CD4-positive, alpha-beta T cell treated with Interleukin-4 for 1 hour (primary cell): ENCODE results near the gene C4A.
"Not testable (repeated sequence)": the region's sequence is repeated elsewhere in the genome, so short reads cannot be mapped to it uniquely, and the experiment has no call there.

Source experiments
- DNase-seq, 2 donors: peaks; one replicate each; pipeline ENCODE4 v3.0.0-alpha.2; 2020 to 2022

Gene C4A

GRCh38 chr6:31961616-31962015 is 20.2 kb upstream of the C4A start:
- no peak for DNase-seq

GRCh38 chr6:31963921-31964320 is 17.9 kb upstream of the C4A start:
- no peak for DNase-seq

GRCh38 chr6:31965700-31966099 is 16.2 kb upstream of the C4A start:
- DNase-seq = no peak

- no peak for DNase-seq
Measured at GRCh38 chr6:31966506-31966905, 15.4 kb upstream of the C4A start.

GRCh38 chr6:31966997-31967925 is 14.6 kb upstream of the C4A start:
- no peak for DNase-seq

GRCh38 chr6:31967926-31968320 is 13.9 kb upstream of the C4A start:
- DNase-seq = no peak

- no peak for DNase-seq
Measured at GRCh38 chr6:31968326-31968725, 13.5 kb upstream of the C4A start.

- DNase-seq = no peak
Measured at GRCh38 chr6:31968791-31969711, 12.8 kb upstream of the C4A start.

GRCh38 chr6:31969712-31970603 is 11.9 kb upstream of the C4A start:
- DNase-seq = no peak

GRCh38 chr6:31970604-31971271 is 11.1 kb upstream of the C4A start:
- no peak for DNase-seq

GRCh38 chr6:31971279-31971992 is 10.4 kb upstream of the C4A start:
- no peak for DNase-seq

GRCh38 chr6:31971993-31972708 is 9.7 kb upstream of the C4A start, which contains the start of gene DXO:
DXO (minus strand) TSS chr6:31972138; CDS start chr6:31971675, 463 bp downstream.
- peak; percentile 99 for DNase-seq

GRCh38 chr6:31972709-31973350 is 9.0 kb upstream of the C4A start:
- DNase-seq = no peak

GRCh38 chr6:31976065-31976464 is 5.8 kb upstream of the C4A start:
- DNase-seq = not testable (repeated sequence)

GRCh38 chr6:31977816-31978431 is 3.9 kb upstream of the C4A start:
- DNase-seq = no peak

GRCh38 chr6:31978831-31979230 is 3.0 kb upstream of the C4A start:
- no peak for DNase-seq

- no peak for DNase-seq
Measured at GRCh38 chr6:31979238-31979898, 2.5 kb upstream of the C4A start.

- not testable (repeated sequence) for DNase-seq
Measured at GRCh38 chr6:31980195-31980876, 1.5 kb upstream of the C4A start.
